OCI-LY7 (cell line): Measurements from ENCODE around the gene G3BP2.

Experiments
- EZH2phosphoT487 ChIP-seq: fragments of 200-600 bp; sonication (generic); IDR thresholded peaks from 2 replicates; pipeline ENCODE4 v1.6.1; 2018; ENCODE audit warnings: low read depth, borderline replicate concordance, mild to moderate bottlenecking, mixed run types, antibody characterized with exemption, low read length, moderate library complexity, mixed read lengths
- TF ChIP-seq, protein P1 (sequence below): fragments of 200-600 bp; sonication (generic); conservative IDR thresholded peaks from 2 replicates; pipeline ENCODE4 v1.5.1; 2014; ENCODE audit warnings: mild to moderate bottlenecking, antibody characterized with exemption, low read length, moderate library complexity, mixed read lengths

- TF ChIP-seq, protein P1, sequence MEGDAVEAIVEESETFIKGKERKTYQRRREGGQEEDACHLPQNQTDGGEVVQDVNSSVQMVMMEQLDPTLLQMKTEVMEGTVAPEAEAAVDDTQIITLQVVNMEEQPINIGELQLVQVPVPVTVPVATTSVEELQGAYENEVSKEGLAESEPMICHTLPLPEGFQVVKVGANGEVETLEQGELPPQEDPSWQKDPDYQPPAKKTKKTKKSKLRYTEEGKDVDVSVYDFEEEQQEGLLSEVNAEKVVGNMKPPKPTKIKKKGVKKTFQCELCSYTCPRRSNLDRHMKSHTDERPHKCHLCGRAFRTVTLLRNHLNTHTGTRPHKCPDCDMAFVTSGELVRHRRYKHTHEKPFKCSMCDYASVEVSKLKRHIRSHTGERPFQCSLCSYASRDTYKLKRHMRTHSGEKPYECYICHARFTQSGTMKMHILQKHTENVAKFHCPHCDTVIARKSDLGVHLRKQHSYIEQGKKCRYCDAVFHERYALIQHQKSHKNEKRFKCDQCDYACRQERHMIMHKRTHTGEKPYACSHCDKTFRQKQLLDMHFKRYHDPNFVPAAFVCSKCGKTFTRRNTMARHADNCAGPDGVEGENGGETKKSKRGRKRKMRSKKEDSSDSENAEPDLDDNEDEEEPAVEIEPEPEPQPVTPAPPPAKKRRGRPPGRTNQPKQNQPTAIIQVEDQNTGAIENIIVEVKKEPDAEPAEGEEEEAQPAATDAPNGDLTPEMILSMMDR, result no peak
- no peak for TF ChIP-seq EZH2phosphoT487
Observed at GRCh38 chr4:75718529-75718928, 45.3 kb upstream of the G3BP2 start.
